Osteoblast (primary cell): ENCODE data around the gene TAPBP. TPM values are rescaled to one million over a fixed set of nuclear protein-coding genes. Genes with fewer than 3 reads are reported as not detected.
"Not testable (repeated sequence)": the region's sequence is repeated elsewhere in the genome, so short reads cannot be mapped to it uniquely, and the experiment has no call there.

ENCODE experiments used
- DNase-seq: peaks from one replicate; pipeline ENCODE4 v3.0.0; 2011; ENCODE audit warnings: low spot score, mixed read lengths; ENCODE audit not compliant: insufficient read length; ENCODE audit errors: missing footprints
- H2AFZ ChIP-seq: 2 replicates; pipeline ENCODE4 v1.6.0; 2011; ENCODE audit warnings: mild to moderate bottlenecking, low read length
- H3K27ac ChIP-seq: 2 replicates; pipeline ENCODE4 v1.5.1; 2011; ENCODE audit warnings: mild to moderate bottlenecking, low read depth, low read length, moderate library complexity
- H3K27me3 ChIP-seq: 2 replicates; pipeline ENCODE4 v1.6.0; 2012; ENCODE audit warnings: mild to moderate bottlenecking, control low read depth, inconsistent platforms, low read length, moderate library complexity; ENCODE audit not compliant: insufficient read depth
- H3K36me3 ChIP-seq: 2 replicates; pipeline ENCODE4 v1.5.1; 2011; ENCODE audit warnings: mild to moderate bottlenecking, low read length, control low read depth, moderate library complexity; ENCODE audit not compliant: insufficient read depth
- H3K4me1 ChIP-seq: 2 replicates; pipeline ENCODE4 v1.5.1; 2011; ENCODE audit warnings: mild to moderate bottlenecking, low read length, control low read depth, moderate library complexity; ENCODE audit not compliant: insufficient read depth
- H3K4me2 ChIP-seq: 2 replicates; pipeline ENCODE4 v1.6.0; 2011; ENCODE audit warnings: mild to moderate bottlenecking, low read length; ENCODE audit not compliant: insufficient read depth
- H3K4me3 ChIP-seq: fragments of 200-600 bp; sonication (generic); 3 replicates; pipeline ENCODE4 v1.5.1; 2012; ENCODE audit warnings: mild to moderate bottlenecking, low read length, inconsistent platforms; ENCODE audit not compliant: insufficient read depth
- H3K79me2 ChIP-seq: 2 replicates; pipeline ENCODE4 v1.6.0; 2012; ENCODE audit warnings: mild to moderate bottlenecking, low read length, control low read depth, inconsistent platforms; ENCODE audit not compliant: insufficient read depth
- H3K9me3 ChIP-seq: 2 replicates; pipeline ENCODE4 v1.5.1; 2011; ENCODE audit warnings: low read depth, low read length, control low read depth
- H4K20me1 ChIP-seq: 2 replicates; pipeline ENCODE4 v1.6.0; 2012; ENCODE audit warnings: mild to moderate bottlenecking, low read length, control low read depth; ENCODE audit not compliant: insufficient read depth
- CTCF ChIP-seq: IDR thresholded peaks from 2 replicates; pipeline ENCODE4 v1.5.1; 2011; ENCODE audit warnings: mild to moderate bottlenecking, low read depth, low read length, moderate library complexity; ENCODE audit errors: extremely low read depth
- total RNA-seq: library from RNA; depleted of rRNA; stranded (reverse); fragments of >200 nt; gene quantifications from 2 replicates; pipeline ENCODE4 v1.2.3, GENCODE V29; 2012

TAPBP gene
- 90.2 and 92.6 TPM in 2 replicates for total RNA-seq

- no peaks in the 10 kb centered on the region for H3K27me3 ChIP-seq
- DNase-seq, result peak; percentile 90
- peaks cover 27% of the 10 kb centered on the region for H4K20me1 ChIP-seq
- H3K4me3 ChIP-seq, result peak within 1 kb of the TSS; percentile 99
- TF ChIP-seq CTCF, result no peak
- peak within 1 kb of the TSS; percentile 87 for H3K4me2 ChIP-seq
- peak within 1 kb of the TSS; percentile 87 for H2AFZ ChIP-seq
- H3K36me3 ChIP-seq, result peaks cover 13% of the 10 kb centered on the region
- peaks cover 60% of the 10 kb centered on the region for H3K79me2 ChIP-seq
- no peaks in the 10 kb centered on the region for H3K9me3 ChIP-seq
- peaks cover 31% of the 10 kb centered on the region for H3K4me1 ChIP-seq
- H3K27ac ChIP-seq, result peak within 1 kb of the TSS; percentile 95
Observed at GRCh38 chr6:33313709-33314514, at the start of gene TAPBP. TSS of gene TAPBP (minus strand) at chr6:33314078. CDS start at chr6:33314041, 37 bp downstream.

GRCh38 chr6:33363486-33363885, 49.6 kb upstream of the TAPBP start:
- H3K27ac ChIP-seq, H3K9me3 ChIP-seq, H3K4me3 ChIP-seq, H3K4me1 ChIP-seq, H3K4me2 ChIP-seq, H4K20me1 ChIP-seq, H2AFZ ChIP-seq, H3K79me2 ChIP-seq, H3K36me3 ChIP-seq: not testable (repeated sequence)
- H3K27me3 ChIP-seq, result peaks cover 18% of the 10 kb centered on the region
- peak; percentile 26 for DNase-seq

GRCh38 chr6:33359331-33359730, 45.5 kb upstream of the TAPBP start:
- H3K79me2 ChIP-seq, result no peaks in the 10 kb centered on the region
- no peaks in the 10 kb centered on the region for H4K20me1 ChIP-seq
- no peak overlapping the region for H3K27ac ChIP-seq
- DNase-seq, result no peak
- no peak overlapping the region for H3K4me3 ChIP-seq
- peaks cover 28% of the 10 kb centered on the region for H3K27me3 ChIP-seq
- H3K4me2 ChIP-seq, result no peak overlapping the region
- H3K9me3 ChIP-seq, result no peaks in the 10 kb centered on the region
- no peaks in the 10 kb centered on the region for H3K36me3 ChIP-seq
- H3K4me1 ChIP-seq, result no peaks in the 10 kb centered on the region
- no peak overlapping the region for H2AFZ ChIP-seq
- no peak for TF ChIP-seq CTCF

GRCh38 chr6:33357160-33357871, 43.4 kb upstream of the TAPBP start:
- H3K79me2 ChIP-seq, H3K4me2 ChIP-seq, H4K20me1 ChIP-seq, DNase-seq, H3K36me3 ChIP-seq, H3K9me3 ChIP-seq, H3K27ac ChIP-seq, H2AFZ ChIP-seq, H3K4me1 ChIP-seq, H3K4me3 ChIP-seq: not testable (repeated sequence)
- H3K27me3 ChIP-seq, result peaks cover 36% of the 10 kb centered on the region
